ENCODE results near the gene HOMER2.

DNA sequence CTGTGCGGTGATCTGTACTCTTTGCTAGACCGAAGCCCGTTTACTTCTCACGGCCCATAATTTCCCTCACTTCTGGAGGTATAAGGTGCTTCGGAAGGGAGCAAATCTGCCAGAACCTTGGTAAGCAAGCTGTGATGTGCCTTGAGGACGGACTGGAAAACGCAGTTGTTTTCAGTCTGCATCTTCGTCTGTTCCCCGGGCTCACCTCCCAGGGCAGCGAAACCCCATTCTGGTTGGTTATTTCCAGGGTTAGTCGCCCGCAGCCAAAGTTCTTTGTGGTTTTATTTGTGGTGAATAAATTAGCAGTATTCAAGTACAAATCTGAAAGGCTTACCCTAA lies 33.9 kb upstream of the HOMER2 start:
- TF ChIP-seq POLR2A (IDR thresholded peaks at IDR 0.05; ENCODE audit: low read length) = peak; percentile 70
- TF ChIP-seq GATA1 (IDR thresholded peaks at IDR 0.05; ENCODE audit: low read depth, low read length) = no peak
